SIG-M5 (cell line): ENCODE measurements around the gene SECTM1.
"Not testable (repeated sequence)": the region's sequence is repeated elsewhere in the genome, so short reads cannot be mapped to it uniquely, and the experiment has no call there.

Experiments
- DNase-seq: peaks from one replicate; lab custom pipeline; 2025; lab: John Stamatoyannopoulos, UW

The SECTM1 gene

GRCh38 chr17:82333279-82334171, at the start of gene SECTM1:
TSS of gene SECTM1 (minus strand) at chr17:82333766. CDS start at chr17:82327240, 6,526 bp downstream.
- DNase-seq: no peak

- DNase-seq: no peak
Observed at GRCh38 chr17:82382933-82383255, 49.3 kb upstream of the SECTM1 start.

GRCh38 chr17:82382220-82382932, 48.8 kb upstream of the SECTM1 start:
- not testable (repeated sequence) for DNase-seq

- not testable (repeated sequence) for DNase-seq
Observed at GRCh38 chr17:82381703-82382009, 48.1 kb upstream of the SECTM1 start.

- no peak for DNase-seq
Observed at GRCh38 chr17:82380860-82381702, 47.5 kb upstream of the SECTM1 start.

- DNase-seq: no peak
Observed at GRCh38 chr17:82378741-82379021, 45.1 kb upstream of the SECTM1 start.

GRCh38 chr17:82377924-82378740, 44.6 kb upstream of the SECTM1 start:
- DNase-seq: no peak

- DNase-seq: not testable (repeated sequence)
Observed at GRCh38 chr17:82377294-82377693, 43.7 kb upstream of the SECTM1 start.

GRCh38 chr17:82376042-82376730, 42.6 kb upstream of the SECTM1 start:
- no peak for DNase-seq

- no peak for DNase-seq
Observed at GRCh38 chr17:82375359-82376041, 41.9 kb upstream of the SECTM1 start.

GRCh38 chr17:82374626-82375331, 41.2 kb upstream of the SECTM1 start:
- no peak for DNase-seq

GRCh38 chr17:82373731-82374625, 40.4 kb upstream of the SECTM1 start:
- no peak for DNase-seq

- not testable (repeated sequence) for DNase-seq
Observed at GRCh38 chr17:82373072-82373452, 39.5 kb upstream of the SECTM1 start.

GRCh38 chr17:82372249-82373071, 38.9 kb upstream of the SECTM1 start:
- DNase-seq: no peak

- DNase-seq: no peak
Observed at GRCh38 chr17:82371333-82372248, 38.0 kb upstream of the SECTM1 start, which contains the start of gene UTS2R. TSS of gene UTS2R (plus strand) at chr17:82371765. CDS start at chr17:82374325, 2,560 bp downstream.

- DNase-seq: no peak
Observed at GRCh38 chr17:82370471-82371332, 37.1 kb upstream of the SECTM1 start.
